Stimulated activated naive CD8-positive, alpha-beta T cell treated with anti-CD3 and anti-CD28 coated beads, Interleukin-15, Interleukin-2, amounts not matched to agents 100 U/mL and 50 U/mL, for 24 hours (primary cell): ENCODE data around the gene REC114.
"Not testable (repeated sequence)": the region's sequence is repeated elsewhere in the genome, so short reads cannot be mapped to it uniquely, and the experiment has no call there.

Experiments
- ATAC-seq: fragments of 150-1000 bp; cut with Tn5 transposase; one replicate; pipeline ENCODE4 v1.10.0; 2021
- DNase-seq: peaks from one replicate; pipeline ENCODE4 v3.0.0; 2021

Gene REC114

GRCh38 chr15:73530649-73531048, 87.7 kb downstream of the REC114 start:
- DNase-seq (no peak), ATAC-seq (no peak)

DNA sequence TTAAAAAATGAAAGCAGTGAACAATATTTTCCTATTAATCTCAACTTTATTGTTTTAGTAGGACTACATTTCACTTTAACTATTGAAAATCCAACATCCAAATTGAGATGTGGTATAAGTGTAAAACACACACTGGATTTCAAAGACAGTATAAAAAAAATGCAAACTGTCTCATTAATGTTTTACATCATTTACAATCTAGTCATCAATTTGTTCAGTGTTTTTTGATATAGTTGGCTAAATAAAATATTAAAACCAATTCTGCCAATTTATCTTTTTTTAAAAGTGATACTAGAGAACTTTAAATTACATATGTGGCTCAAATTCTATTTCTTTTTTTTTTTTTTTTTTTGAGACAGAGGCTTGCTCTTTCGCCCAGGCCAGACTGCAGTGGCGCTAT, 95.2 kb downstream of the REC114 start:
- no peak for ATAC-seq

GRCh38 chr15:73538563-73539211, 95.7 kb downstream of the REC114 start:
- ATAC-seq = no peak
- no peak for DNase-seq

More for the DNA sequence above, 95.2 kb downstream of the REC114 start:
- DNase-seq = no peak

DNA sequence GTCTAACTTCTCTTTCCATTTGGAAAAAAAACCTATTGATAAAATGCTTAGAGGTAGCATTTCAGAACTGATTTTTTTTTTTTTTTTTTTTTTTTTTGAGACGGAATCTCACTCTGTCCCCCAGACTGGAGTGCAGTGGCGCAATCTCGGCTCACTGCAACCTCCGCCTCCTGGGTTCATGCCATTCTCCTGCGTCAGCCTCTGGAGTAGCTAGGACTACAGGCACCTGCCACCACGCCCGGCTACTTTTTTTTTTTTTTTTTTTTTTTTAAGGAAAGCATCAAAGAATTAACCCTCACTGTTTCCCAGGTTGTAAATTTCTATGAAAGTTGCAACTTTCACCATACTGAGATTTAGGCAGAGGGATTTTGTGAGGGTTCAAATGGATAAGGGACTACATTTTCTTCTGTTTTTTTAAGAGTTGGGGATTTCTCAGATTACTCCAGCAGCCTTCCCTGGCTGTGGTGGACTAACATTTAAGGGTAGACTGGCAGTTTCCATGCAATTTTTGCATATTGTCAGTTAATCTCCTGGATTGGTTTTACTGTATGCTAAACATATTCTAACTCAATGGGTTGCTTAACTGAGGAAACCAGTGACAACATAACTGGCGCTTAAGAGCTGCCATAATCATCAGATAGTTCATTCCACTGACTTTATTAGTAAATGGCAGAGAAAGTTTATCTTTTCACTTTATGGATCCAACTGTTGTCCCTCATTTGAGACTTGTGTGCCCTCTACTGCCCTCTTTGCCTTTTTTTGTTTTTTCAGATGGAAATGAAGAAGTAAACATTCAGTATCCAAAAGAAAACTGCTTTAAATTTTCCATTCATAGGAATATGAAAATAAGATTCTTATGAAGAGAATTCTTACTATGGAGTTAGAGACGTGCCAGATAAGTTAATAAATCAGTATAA, 96.5 kb downstream of the REC114 start:
- ATAC-seq = no peak

GRCh38 chr15:73540161-73540560, 97.2 kb downstream of the REC114 start:
- no peak for ATAC-seq
- no peak for DNase-seq

More for the DNA sequence above, 96.5 kb downstream of the REC114 start:
- no peak for DNase-seq

DNA sequence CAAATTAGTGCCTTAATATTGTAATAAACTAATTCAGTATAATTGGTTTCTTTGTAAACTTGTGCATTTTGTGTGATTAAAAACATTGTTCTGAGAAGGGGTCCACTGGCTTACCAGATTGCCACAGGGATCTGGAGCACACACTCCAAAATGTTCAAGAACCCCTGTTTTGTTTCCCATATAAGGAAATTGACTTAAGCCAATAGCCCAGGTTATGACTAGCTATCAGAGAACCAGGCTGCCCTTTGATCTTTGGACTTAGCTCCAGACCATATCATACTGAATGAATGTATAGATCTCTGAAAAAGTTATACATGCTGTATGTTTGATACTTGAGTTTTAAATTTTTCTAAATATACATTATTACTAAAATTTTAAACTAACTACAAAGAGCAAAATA, 98.5 kb downstream of the REC114 start:
- no peak for ATAC-seq
- no peak for DNase-seq

GRCh38 chr15:73548925-73549324, 106.0 kb downstream of the REC114 start:
- not testable (repeated sequence) for ATAC-seq, DNase-seq

DNA sequence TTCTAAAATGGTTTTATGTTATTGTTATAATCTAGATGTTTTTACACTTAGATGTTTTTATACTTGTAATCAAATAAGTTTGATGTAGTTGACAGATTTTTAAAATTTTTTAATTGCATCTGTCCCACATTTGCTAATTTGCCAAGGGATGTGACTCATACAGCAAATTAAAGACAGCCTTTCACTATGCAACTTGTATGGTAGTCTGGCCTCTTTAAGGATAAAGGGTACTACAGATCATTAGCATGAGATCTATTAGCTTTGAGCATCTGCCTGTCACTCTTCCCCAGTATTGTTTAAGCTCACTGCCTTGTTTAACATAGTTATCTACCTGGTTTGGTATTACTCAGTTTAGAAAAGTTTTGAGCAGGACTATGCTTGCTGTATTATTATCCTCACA, 107.2 kb downstream of the REC114 start:
- DNase-seq (no peak), ATAC-seq (no peak)

- DNase-seq = no peak
- no peak for ATAC-seq
Measured at GRCh38 chr15:73555080-73555479, 112.1 kb downstream of the REC114 start.

DNA sequence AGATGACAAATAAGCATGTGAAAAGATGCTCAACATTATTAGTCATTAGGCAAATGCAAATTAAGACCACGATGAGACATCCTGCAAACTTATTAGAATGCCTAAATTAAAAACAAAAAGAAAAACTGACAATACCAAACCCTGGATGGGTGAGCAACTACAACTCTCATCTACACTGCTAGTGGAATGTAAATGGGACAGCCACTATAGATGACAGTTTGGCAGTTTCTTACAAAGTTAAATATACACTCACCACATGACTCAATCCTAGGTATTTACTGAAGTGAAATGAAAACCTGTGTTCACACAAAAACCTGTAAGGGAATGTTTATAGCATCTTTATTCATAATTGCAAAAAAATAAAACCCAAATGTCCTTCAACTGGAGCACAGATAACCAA, 115.6 kb downstream of the REC114 start:
- DNase-seq = no peak
- no peak for ATAC-seq

GRCh38 chr15:73560501-73561117, 117.6 kb downstream of the REC114 start:
- DNase-seq = no peak
- ATAC-seq = no peak

DNA sequence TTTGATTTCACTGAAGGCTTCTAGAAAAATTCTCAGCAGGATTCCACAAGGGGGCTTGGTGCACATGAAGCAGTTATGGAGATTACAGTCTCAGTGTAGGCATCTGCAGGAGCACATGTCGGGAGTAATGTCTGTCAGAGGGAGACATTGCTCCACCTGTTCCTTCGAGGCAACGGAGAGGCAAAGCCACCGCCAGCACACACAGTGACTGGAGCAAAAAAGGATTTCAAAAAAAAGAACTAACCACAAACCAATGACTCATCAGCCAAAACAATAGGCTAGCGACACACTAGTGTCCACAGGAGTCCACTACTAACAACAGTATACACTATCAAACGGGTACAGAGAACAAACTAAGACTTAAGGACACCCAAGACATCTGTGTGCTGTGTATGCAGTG, 121.3 kb downstream of the REC114 start:
- DNase-seq (no peak), ATAC-seq (no peak)

DNA sequence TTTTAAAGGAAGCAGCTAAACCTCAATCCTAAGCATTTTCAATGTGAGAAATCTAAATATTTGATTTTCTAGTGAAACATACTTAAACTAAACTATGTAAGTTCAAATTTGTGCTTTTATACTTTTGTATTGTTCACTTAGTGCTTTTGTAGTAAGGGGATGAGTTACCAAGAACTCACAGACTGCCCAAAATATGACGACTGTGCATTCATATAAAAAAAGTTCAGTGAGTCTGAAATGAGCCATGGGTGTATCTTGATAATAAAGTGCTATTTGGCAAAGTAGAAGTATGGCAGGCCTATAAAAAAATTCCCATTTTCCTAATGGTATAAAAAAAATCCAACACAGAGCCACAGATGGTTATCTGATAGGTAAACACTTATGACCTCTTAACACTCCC, 124.1 kb downstream of the REC114 start:
- ATAC-seq = no peak
- no peak for DNase-seq

DNA sequence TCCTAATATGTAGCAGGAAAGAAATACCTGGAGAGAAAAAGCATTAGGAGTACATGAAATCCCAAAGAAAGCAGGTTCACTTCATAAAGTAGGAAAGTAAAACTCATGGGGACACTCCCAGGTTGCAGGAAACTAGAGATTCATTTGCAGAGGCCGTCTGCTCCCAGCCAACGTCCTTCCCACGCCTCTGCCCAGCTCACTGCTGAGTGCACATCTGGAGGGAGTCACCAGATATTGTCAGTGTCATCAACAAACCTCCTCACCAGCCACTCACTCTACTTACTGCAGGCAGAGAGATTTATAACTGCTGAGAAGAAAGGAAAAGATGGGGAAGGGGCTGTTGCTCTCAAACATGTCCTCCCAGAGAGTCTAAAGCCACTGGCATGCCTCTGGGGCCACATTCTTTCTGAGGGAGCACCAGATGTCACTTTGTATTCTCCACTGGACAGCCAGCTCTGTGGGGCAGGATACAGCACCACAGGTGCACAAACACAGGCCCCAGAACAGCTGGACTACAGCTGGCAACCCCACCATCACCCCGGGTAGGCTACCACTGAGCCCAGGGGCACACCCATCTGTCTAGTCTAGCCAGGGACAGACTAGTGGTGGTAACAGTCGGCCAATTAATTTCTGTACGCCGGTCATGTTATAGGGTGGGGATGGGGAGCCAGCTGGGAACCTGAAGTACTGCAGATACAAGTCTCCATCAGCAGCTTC, 125.8 kb downstream of the REC114 start:
- DNase-seq (no peak), ATAC-seq (no peak)

DNA sequence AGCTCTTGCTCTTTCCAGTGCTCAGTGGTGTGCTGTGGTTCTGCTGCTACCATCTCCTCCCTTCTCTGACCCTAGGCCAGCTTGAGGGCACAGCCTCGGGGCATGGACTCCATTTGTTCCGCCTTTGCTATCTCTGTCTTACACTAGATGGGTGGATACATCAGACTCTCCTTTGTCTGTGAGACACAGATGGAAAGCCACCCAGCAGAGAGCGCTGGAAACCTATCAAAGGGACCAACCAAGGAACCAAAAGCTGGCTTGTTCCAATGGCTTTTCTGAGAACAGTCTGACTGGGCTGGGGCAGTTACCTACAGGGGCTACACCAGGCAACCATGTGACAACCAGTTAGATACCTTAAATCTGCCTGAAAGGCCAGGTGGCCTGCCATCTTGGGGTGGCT, 126.4 kb downstream of the REC114 start:
- ATAC-seq = no peak
- no peak for DNase-seq

- ATAC-seq (no peak), DNase-seq (no peak)
Measured at GRCh38 chr15:73570355-73571032, 127.5 kb downstream of the REC114 start.

- no peak for ATAC-seq
- no peak for DNase-seq
Measured at GRCh38 chr15:73571346-73571745, 128.4 kb downstream of the REC114 start.

GRCh38 chr15:73572296-73572695, 129.3 kb downstream of the REC114 start:
- ATAC-seq (peak; percentile 57), DNase-seq (no peak)

DNA sequence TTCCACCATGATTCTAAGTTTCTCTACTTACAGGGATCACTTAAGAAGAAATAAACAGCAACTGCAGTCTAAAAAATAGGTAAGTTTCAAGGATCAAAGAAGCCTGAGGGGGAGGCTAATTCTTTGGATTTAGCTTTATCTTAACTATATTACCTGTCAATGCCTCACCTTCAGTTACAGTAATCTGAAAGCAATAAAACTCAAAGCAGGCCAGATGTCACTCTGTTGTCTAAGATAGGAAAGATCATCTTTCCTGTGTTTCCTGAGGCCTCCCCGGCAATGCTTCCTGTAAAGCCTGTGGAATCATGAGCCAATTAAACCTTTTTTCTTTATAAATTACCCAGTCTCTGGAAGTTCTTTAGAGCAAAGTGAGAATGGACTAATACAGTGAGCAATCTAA, 130.1 kb downstream of the REC114 start:
- ATAC-seq = no peak
- DNase-seq = no peak

DNA sequence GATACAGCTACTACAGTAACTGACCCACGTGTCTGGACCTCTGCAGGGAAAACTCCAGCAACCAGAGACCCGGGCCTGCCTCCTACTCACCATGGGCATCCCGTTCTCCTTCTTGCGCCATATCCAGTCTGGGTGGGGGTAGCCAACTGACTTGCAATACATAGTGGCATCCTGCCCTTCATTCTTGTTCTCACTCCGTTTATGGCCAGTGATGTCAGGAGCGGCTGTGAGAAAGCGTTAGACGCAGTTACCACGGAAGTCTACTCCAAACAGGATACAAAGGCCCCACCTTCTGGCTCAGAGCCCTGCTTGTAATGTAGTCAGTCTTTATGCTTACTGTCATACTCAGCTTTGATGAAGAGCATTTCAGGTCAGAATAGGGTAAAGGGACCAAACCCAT, 130.6 kb downstream of the REC114 start:
- no peak for DNase-seq
- no peak for ATAC-seq

- ATAC-seq (no peak), DNase-seq (no peak)
Measured at GRCh38 chr15:73575636-73576247, 132.8 kb downstream of the REC114 start.
